Astrocyte of the cerebellum (primary cell): ENCODE data around the gene PKD1L1.

Experiments
- DNase-seq: peaks from one replicate; pipeline ENCODE4 v3.0.0-alpha.2; 2011; ENCODE audit warnings: low read depth
- H3K4me3 ChIP-seq: 2 replicates; pipeline ENCODE4 v1.5.1; 2011; ENCODE audit warnings: mild to moderate bottlenecking, low read depth, low read length, moderate library complexity
- in situ Hi-C: cut with HindIII; loops from 2 replicates; pipeline ENCODE4 v1.10.0; 2017; ENCODE audit warnings: low sequenced_read_pairs
- TF ChIP-seq, protein P1 (sequence below): IDR thresholded peaks from 2 replicates; pipeline ENCODE4 v1.5.1; 2012; ENCODE audit warnings: low read length, low read depth, moderate library complexity, mild to moderate bottlenecking; ENCODE audit errors: missing control alignments

PKD1L1 gene

GRCh38 chr7:47772492-47772891 is 175.8 kb downstream of the PKD1L1 start:
- in situ Hi-C loops: no loop called here
- H3K4me3 ChIP-seq: no peak overlapping the region
- TF ChIP-seq, protein P1, sequence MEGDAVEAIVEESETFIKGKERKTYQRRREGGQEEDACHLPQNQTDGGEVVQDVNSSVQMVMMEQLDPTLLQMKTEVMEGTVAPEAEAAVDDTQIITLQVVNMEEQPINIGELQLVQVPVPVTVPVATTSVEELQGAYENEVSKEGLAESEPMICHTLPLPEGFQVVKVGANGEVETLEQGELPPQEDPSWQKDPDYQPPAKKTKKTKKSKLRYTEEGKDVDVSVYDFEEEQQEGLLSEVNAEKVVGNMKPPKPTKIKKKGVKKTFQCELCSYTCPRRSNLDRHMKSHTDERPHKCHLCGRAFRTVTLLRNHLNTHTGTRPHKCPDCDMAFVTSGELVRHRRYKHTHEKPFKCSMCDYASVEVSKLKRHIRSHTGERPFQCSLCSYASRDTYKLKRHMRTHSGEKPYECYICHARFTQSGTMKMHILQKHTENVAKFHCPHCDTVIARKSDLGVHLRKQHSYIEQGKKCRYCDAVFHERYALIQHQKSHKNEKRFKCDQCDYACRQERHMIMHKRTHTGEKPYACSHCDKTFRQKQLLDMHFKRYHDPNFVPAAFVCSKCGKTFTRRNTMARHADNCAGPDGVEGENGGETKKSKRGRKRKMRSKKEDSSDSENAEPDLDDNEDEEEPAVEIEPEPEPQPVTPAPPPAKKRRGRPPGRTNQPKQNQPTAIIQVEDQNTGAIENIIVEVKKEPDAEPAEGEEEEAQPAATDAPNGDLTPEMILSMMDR: no peak
- no peak for DNase-seq

DNA sequence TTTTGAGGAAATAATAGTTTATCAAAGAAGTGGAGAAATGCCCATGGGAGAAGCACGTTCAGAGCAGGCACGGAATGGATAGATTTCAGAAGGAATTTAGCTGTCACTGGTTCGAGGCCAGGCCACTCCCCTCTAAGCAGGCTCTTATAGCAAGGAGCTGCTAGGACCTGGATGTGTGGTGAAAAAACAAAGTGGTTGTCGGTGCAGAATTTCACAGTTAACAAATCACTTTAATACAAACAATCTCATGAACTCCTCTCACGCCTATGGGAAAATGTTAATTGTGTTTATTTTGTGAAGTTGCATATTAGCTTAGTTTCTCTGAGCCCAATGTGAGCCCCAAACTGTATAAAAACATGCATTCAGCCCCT is 176.3 kb downstream of the PKD1L1 start:
- H3K4me3 ChIP-seq: no peak overlapping the region
- in situ Hi-C loops: no loop called here
- TF ChIP-seq, protein P1: no peak
- DNase-seq: no peak

DNA sequence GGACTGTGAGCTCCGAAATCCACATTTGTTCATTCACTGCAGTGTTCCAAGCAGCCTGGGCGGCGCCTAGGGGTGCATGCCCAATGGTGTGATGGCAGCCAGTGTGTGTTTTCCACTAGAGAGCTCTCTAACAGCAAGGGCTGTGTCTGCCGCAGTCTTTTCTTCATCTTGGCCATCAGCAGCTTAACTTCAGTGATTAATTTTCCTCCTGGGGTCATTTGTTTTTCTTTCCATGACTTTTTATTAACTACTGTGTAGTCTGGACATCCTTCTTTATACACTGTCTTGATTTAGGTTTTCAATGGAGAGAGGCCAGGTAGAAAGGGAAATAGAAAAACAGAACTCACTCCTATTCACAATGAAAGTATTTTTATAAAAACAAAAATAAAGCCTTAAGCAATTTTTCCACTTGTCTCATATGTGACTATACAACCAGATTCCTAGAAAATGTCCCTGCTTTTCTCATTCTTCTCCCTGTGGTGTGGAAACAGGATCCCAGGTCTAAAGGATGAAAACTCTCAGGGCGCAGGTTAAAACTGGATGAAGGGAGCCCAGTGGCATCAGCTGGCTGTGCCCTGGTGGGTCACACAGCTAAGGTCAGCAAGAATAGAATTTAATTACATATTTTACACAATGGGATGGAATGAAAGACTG is 176.8 kb downstream of the PKD1L1 start:
- in situ Hi-C loops: no loop called here
- H3K4me3 ChIP-seq: no peak overlapping the region
- DNase-seq: no peak
- TF ChIP-seq, protein P1: peak; percentile 12

DNA sequence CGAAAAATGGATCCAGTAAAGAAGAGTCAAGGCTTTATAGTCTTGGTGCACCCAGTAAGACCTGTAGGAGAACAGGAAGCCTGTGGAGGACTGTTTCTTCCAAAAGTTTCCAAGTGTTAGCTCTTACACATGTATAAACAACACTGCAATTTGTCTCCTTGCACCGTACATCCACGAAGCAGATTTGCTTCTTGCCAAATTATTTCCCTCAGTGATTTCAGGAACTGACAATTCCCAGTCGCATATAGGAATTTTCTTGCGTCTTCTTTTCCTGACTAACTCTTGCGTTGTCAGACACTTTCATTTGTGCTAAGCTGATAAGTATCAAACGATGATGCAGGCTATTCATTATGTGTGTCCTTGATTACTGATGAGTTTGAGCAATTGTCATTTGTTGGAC is 182.1 kb downstream of the PKD1L1 start:
- in situ Hi-C loops: no loop called here
- TF ChIP-seq, protein P1: no peak
- H3K4me3 ChIP-seq: no peak overlapping the region
- no peak for DNase-seq

DNA sequence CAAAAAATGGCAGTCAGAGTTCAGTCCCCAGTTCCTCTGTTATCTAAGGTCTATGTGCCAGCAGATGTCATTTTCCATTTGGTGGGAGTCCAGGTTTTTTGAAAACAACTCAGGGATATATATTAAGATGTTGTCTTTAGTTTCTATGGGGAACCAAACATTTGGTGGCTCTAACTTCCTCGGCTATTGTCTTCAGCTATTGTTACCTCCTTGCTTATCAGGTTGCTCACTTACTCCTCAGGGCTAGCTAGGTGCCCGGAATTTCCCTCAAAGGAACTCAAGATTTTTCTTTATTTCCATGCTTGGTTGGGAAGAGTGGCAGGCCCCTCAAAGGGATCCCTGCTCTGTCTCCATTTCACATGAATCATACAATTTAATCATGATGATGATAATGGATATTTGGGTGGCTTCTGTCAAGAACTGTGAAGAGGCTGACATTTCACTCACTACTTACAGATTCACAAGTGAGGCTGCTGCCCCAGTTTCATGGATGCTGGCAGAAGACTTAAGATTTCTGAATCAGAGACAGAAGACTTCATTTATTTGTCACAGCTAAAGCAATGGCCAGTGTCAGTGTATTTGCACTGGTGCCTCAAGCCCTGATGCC is 182.8 kb downstream of the PKD1L1 start:
- no peak overlapping the region for H3K4me3 ChIP-seq
- TF ChIP-seq, protein P1: no peak
- DNase-seq: no peak
- in situ Hi-C loops: no loop called here

- no peak overlapping the region for H3K4me3 ChIP-seq
- in situ Hi-C loops: no loop called here
- DNase-seq: no peak
- TF ChIP-seq, protein P1: no peak
Measured at GRCh38 chr7:47764746-47765145, 183.5 kb downstream of the PKD1L1 start.
